ENCODE data around the gene S100A13. TPM values are rescaled to one million over a fixed set of nuclear protein-coding genes. Genes with fewer than 3 reads are reported as not detected.
"Not testable (repeated sequence)": the region's sequence is repeated elsewhere in the genome, so short reads cannot be mapped to it uniquely, and the experiment has no call there.

The S100A13 gene
- total RNA-seq, 2 experiments from 2014 or later = 5.7 to 5.9 TPM

DNA sequence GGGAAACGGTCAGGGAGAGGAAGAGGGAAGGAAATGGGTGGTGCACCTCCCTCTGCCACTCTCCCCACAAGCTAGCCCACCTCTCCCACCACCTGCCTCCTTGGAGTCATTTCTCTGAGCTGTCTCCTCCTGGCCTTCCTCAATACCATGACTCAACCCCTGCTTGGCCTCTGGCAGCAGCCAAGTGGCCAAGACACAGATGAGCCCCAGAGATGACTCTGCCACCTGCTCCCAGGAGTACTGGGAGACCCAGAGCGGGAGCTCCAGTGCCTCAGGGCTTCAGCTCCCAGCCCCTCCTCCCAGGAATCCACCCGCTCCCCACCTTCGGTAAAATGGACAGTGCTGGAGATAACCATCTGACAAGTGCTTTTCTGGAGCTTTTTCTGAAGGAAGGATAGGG is 17.0 kb downstream of the S100A13 start:
- H3K4me1 Mint-ChIP-seq = no peaks in the 10 kb centered on the region
- no peaks in the 10 kb centered on the region for H3K9me3 Mint-ChIP-seq
- no peak overlapping the region for H3K4me3 Mint-ChIP-seq
- no peaks in the 10 kb centered on the region for H3K36me3 Mint-ChIP-seq
- H3K27me3 Mint-ChIP-seq = no peaks in the 10 kb centered on the region
- H3K27ac Mint-ChIP-seq = no peak overlapping the region
- no peak for DNase-seq

- Mint-ChIP-seq H3K27me3 (no peaks in the 10 kb centered on the region), H3K4me3 (no peak overlapping the region), H3K36me3 (no peaks in the 10 kb centered on the region), H3K27ac (no peak overlapping the region), H3K9me3 (no peaks in the 10 kb centered on the region), H3K4me1 (peaks cover 2% of the 10 kb centered on the region)
- no peak for DNase-seq
Measured at GRCh38 chr1:153609585-153609907, 17.8 kb downstream of the S100A13 start.

DNA sequence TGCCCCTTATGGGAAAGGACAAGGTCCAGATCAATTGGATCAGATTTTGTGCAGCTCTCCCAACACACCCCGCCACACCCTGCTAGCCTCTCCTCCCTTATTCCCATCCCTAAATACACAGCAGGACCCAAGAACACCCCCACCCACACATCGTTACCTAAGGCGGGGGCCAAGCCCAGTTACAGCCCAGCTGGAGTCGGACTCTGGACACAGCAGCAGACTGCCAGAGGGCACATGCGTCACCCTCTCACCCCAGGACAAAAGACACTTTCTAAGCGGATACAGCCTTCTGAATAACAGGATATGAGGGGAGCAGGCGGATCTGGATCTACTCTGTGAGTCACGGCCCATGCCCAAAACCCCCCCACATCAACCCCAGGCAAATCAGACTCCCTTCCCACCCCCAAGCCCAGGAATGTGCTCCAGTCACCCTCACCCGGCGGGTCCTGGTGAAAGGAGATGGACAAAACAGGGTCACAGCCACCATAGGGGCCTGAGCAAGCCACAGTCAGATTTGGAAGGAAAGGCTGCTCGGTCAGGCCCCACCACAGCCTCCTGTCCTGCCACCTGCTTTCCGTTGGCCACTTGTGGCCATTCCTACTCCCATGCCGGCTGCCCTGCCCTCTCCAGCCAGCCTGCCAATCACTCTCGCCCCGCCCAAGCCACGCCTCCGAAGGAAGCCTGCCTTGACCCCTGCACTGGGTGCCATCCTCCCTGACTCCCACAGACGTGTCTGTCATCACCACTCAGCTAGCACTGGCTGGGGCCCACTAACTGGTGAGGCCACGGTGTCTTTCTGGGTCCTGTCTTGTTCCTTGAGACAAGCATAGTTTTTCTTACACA is 18.3 kb downstream of the S100A13 start:
- Mint-ChIP-seq H3K9me3 (no peaks in the 10 kb centered on the region), H3K27me3 (no peaks in the 10 kb centered on the region), H3K4me3 (no peak overlapping the region), H3K27ac (no peak overlapping the region), H3K36me3 (no peaks in the 10 kb centered on the region), H3K4me1 (peaks cover 2% of the 10 kb centered on the region)
- DNase-seq = no peak

DNA sequence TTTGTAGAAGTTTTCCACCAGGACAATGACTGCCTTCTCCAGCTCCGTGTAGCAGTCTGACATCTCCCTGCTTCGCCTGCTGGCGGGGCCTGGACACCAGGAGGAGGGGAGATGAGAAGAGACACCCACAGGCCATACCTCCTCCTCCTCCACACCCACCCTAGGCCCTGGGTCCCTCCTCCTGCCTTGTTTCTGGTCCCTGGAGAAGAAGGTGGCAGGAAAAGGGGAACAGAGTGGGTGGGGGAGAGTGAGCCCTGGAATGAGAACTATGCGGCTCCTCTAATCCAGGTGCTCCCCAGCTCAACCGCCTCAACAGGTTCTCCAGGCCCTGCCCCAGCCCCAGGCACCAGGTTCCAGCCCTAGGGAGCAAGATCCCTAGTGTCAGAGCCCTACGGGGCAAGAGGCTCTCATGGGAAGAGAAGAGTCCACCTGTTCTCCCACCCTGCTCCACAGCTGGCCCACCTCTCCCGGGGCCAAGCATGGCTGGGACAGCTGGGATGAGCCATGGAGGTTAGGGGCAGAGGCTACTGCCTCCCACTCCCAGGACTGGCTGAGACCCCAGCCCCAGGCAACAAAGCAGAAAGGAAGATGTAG is 19.1 kb downstream of the S100A13 start:
- Mint-ChIP-seq H3K9me3 (no peaks in the 10 kb centered on the region), H3K27ac (no peak overlapping the region), H3K4me3 (no peak overlapping the region), H3K4me1 (peaks cover 2% of the 10 kb centered on the region), H3K27me3 (no peaks in the 10 kb centered on the region), H3K36me3 (no peaks in the 10 kb centered on the region)
- no peak for DNase-seq

- H3K4me1 Mint-ChIP-seq = peaks cover 3% of the 10 kb centered on the region
- no peak overlapping the region for H3K4me3 Mint-ChIP-seq
- no peaks in the 10 kb centered on the region for H3K9me3 Mint-ChIP-seq
- H3K36me3 Mint-ChIP-seq = no peaks in the 10 kb centered on the region
- no peak for DNase-seq
- no peak overlapping the region for H3K27ac Mint-ChIP-seq
- H3K27me3 Mint-ChIP-seq = no peaks in the 10 kb centered on the region
Measured at GRCh38 chr1:153607381-153607780, 19.9 kb downstream of the S100A13 start.

- Mint-ChIP-seq H3K9me3 (no peaks in the 10 kb centered on the region), H3K4me3 (no peak overlapping the region), H3K27ac (no peak overlapping the region), H3K4me1 (peaks cover 6% of the 10 kb centered on the region), H3K36me3 (no peaks in the 10 kb centered on the region), H3K27me3 (no peaks in the 10 kb centered on the region)
- no peak for DNase-seq
Measured at GRCh38 chr1:153606194-153606593, 21.1 kb downstream of the S100A13 start.

DNA sequence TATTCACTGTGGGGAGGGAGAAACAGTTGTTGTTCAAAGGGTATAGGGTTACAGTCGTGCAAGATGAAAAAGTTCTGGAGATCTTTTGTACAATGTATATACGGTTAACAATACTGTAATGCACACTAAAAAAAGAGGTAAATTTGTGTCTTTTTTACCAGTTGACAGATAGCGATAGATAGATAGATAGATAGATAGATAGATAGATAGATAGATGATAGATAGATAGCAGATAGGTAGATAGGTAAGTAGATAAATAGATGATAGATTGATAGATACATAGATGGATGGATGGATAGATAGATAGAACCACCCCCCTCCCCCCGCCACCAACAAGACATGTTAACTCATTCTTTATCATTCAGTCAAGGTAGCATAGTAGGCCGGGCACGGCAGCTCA is 24.6 kb downstream of the S100A13 start:
- H3K4me1 Mint-ChIP-seq = peaks cover 13% of the 10 kb centered on the region
- H3K36me3 Mint-ChIP-seq = no peaks in the 10 kb centered on the region
- no peaks in the 10 kb centered on the region for H3K9me3 Mint-ChIP-seq
- DNase-seq = no peak
- H3K27ac Mint-ChIP-seq = no peak overlapping the region
- H3K27me3 Mint-ChIP-seq = no peaks in the 10 kb centered on the region
- no peak overlapping the region for H3K4me3 Mint-ChIP-seq

DNA sequence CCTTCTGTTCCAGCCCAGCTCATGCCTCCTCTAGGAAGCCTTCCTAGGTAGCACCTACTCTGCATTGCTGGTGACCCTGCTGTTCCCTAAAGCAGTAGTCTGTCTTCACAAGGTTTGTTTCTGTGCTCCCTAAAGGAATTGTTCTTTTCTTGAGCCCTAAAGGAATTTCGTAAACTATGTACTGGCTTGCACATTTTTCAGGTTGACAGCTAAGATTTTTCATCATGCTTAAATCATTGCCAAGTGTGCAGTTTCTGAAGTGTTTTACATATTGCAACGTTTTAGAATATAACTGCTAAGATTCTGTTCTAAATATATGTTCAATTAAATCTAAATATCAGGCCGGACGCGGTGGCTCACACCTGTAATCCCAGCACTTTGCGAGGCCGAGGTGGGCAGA is 27.5 kb downstream of the S100A13 start:
- no peaks in the 10 kb centered on the region for H3K36me3 Mint-ChIP-seq
- DNase-seq = no peak
- no peak overlapping the region for H3K27ac Mint-ChIP-seq
- no peak overlapping the region for H3K4me3 Mint-ChIP-seq
- no peaks in the 10 kb centered on the region for H3K9me3 Mint-ChIP-seq
- H3K27me3 Mint-ChIP-seq = no peaks in the 10 kb centered on the region
- peaks cover 11% of the 10 kb centered on the region for H3K4me1 Mint-ChIP-seq

GRCh38 chr1:153598309-153599172 is 28.8 kb downstream of the S100A13 start:
- Mint-ChIP-seq H3K36me3 (no peaks in the 10 kb centered on the region), H3K9me3 (no peaks in the 10 kb centered on the region), H3K27me3 (no peaks in the 10 kb centered on the region), H3K4me1 (peaks cover 11% of the 10 kb centered on the region), H3K27ac (peak overlapping the region; percentile 34), H3K4me3 (no peak overlapping the region)
- peak; percentile 14 for DNase-seq

- Mint-ChIP-seq H3K9me3 (no peaks in the 10 kb centered on the region), H3K4me3 (no peak overlapping the region), H3K27me3 (no peaks in the 10 kb centered on the region), H3K4me1 (peaks cover 9% of the 10 kb centered on the region), H3K27ac (no peak overlapping the region), H3K36me3 (no peaks in the 10 kb centered on the region)
- no peak for DNase-seq
Measured at GRCh38 chr1:153597206-153597605, 30.1 kb downstream of the S100A13 start.

- DNase-seq = no peak
- Mint-ChIP-seq H3K9me3 (no peaks in the 10 kb centered on the region), H3K36me3 (no peaks in the 10 kb centered on the region), H3K27me3 (no peaks in the 10 kb centered on the region), H3K4me1 (no peaks in the 10 kb centered on the region), H3K4me3 (no peak overlapping the region), H3K27ac (no peak overlapping the region)
Measured at GRCh38 chr1:153592748-153593147, 34.6 kb downstream of the S100A13 start.

- H3K27ac Mint-ChIP-seq = no peak overlapping the region
- peaks cover 3% of the 10 kb centered on the region for H3K27me3 Mint-ChIP-seq
- no peaks in the 10 kb centered on the region for H3K4me1 Mint-ChIP-seq
- no peaks in the 10 kb centered on the region for H3K36me3 Mint-ChIP-seq
- no peak overlapping the region for H3K4me3 Mint-ChIP-seq
- DNase-seq = no peak
- H3K9me3 Mint-ChIP-seq = no peaks in the 10 kb centered on the region
Measured at GRCh38 chr1:153588482-153588881, 38.8 kb downstream of the S100A13 start.

- H3K4me3 Mint-ChIP-seq, H3K4me1 Mint-ChIP-seq, H3K27ac Mint-ChIP-seq, H3K36me3 Mint-ChIP-seq, H3K9me3 Mint-ChIP-seq, DNase-seq, H3K27me3 Mint-ChIP-seq: not testable (repeated sequence)
Measured at GRCh38 chr1:153588033-153588432, 39.3 kb downstream of the S100A13 start.

GRCh38 chr1:153587314-153587713 is 40.0 kb downstream of the S100A13 start:
- DNase-seq = no peak
- Mint-ChIP-seq H3K27ac (no peak overlapping the region), H3K4me1 (no peaks in the 10 kb centered on the region), H3K4me3 (no peak overlapping the region), H3K9me3 (no peaks in the 10 kb centered on the region), H3K36me3 (no peaks in the 10 kb centered on the region), H3K27me3 (peaks cover 3% of the 10 kb centered on the region)

DNA sequence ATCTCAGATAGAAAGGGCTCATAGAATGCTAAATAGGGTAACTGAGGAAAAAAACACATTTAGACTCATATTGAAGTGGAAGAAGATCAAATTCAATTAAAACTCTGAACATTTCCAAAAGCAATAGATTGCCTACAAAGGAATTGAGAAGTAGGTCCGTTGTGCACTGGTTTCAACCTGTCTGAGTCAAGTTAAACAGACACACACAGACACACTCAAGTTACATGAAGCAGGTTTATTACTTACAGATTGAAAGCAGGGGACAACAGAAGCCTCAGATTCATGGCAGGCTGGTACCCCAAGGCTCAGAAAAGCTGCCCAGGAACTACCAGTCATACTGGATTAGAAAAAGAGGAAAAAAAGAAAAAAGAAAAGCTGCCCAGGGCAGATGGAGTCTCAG is 41.0 kb downstream of the S100A13 start:
- H3K4me3 Mint-ChIP-seq = no peak overlapping the region
- no peaks in the 10 kb centered on the region for H3K9me3 Mint-ChIP-seq
- H3K36me3 Mint-ChIP-seq = no peaks in the 10 kb centered on the region
- no peak overlapping the region for H3K27ac Mint-ChIP-seq
- no peaks in the 10 kb centered on the region for H3K4me1 Mint-ChIP-seq
- peaks cover 3% of the 10 kb centered on the region for H3K27me3 Mint-ChIP-seq
- no peak for DNase-seq

All from activated naive CD8-positive, alpha-beta T cell treated with anti-CD3 and anti-CD28 coated beads for 36 hours (primary cell).